Measurements from ENCODE around the gene CFAP221.

Gene CFAP221

DNA sequence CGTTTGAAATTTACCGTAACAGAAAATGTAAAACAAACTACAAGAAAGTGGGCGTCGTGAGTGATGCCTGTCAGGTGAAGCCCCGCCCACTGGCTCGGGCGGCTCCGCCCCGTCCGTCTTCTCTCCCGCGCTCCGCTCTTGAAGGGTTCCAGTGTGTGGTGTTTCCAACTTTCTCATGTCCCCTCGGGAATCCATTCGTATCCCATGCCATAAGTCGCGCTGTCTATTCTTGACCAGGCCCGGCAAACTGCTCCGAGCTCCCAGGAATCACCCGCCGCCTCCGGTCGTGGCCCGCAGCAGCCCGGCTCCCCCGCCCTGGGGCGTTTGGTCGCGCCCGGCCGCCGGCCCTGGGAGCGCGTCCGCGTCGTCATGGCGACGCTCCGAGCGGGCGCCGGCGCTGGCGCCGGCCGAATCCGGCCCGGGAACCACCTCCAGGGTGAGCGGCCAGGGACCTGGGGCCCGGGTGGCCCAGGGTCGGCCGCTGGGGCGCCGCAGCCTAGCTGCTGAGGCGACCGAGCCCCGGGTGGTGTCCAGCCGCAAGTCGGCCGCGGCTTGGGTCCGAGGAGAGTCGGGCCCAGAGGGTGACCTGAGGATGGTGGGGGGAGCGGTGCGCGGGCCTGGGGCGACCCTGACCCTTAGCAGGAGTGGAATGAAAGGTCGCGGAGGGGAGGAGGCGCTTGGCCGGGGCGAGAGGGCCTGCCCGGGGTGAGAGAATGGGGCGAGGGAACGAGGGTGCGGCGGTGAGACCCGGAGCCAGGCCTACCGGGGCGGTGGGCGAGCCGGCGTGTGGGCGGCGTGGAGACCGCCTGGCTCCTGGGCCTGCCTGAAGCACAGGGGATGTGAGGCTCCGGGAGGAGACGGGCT is at the start of gene CFAP221:
TSS of gene CFAP221 (plus strand) at position 375 of the 864 bp plus-strand sequence. CDS start 1,683 bp downstream, outside the sequence.
- DNase-seq, result no peak

DNA sequence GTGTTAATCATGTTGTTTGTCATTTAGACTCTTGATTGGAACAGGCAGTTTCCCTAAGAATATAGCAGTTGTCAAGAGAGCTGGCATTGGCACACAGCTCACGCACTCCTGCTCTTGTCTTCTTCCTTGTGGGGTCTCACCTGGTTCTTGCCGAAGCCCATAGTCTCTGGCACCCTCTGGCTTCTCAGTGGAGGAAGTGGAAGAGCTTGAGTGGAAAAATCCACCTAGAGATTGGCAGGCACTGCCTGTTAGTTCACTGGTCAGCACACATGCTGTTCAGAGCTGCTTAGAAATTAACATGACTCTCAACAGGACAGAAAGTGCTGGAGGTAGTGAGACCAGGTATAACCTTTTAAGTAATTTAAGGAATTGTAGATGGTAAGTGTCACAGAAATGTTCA is 48.3 kb upstream of the CFAP221 start:
- no peak for DNase-seq

DNA sequence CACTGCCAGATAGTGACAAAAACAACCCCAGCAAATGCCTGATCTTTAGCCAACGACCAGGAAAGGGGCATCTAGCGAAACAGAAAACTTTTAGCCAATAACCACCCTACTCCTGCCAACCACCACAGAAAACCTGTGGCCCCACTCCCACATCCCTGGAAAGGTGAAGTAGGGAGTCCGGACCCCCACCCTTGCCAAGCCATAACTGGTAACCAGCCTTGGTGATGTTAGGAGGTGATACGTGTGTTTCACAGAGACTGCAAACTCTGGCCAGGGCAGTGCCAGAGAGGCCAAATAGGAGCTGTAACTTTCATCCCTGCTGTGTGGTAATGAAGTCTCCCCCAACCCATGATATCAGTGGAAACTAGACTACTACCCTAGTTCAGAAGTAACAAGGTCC is 47.6 kb upstream of the CFAP221 start:
- no peak for DNase-seq

DNA sequence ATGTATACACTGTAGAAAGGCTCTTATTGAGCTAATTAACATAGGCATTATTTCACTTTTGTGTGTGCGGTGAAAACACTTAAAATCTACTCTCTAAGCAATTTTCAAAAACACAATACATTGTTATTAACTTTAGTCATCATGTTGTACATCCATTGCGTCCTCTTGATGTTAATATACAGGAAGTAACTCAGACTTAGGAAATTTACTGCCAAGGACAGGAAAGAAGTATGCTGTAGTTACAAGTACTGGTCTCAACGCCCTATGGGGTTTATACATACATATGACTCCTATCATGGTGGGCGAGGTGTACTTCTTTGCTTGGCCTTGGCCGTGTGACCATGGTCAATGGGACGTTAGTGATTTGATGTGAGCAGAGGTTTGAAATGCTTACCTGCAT is 35.5 kb upstream of the CFAP221 start:
- DNase-seq, result no peak

DNA sequence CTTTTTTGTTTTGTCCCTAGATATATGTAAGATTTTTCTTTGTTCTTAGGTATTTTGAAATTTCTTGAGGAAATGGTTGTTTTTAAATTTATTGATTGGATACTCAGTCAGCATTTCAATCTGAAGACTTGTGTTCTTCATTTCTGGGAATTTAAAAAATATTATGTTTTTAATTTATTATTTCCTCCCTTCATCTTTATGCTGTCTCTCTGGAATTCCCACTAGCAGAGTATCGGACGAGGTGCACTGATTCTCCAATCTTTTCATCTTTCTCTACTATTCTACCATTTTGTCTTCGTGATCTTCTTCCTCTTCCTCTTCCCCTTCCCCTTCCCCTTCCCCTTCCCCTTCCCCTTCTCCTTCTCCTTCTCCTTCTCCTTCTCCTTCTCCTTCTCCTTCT is 32.3 kb upstream of the CFAP221 start:
- DNase-seq, result no peak

DNA sequence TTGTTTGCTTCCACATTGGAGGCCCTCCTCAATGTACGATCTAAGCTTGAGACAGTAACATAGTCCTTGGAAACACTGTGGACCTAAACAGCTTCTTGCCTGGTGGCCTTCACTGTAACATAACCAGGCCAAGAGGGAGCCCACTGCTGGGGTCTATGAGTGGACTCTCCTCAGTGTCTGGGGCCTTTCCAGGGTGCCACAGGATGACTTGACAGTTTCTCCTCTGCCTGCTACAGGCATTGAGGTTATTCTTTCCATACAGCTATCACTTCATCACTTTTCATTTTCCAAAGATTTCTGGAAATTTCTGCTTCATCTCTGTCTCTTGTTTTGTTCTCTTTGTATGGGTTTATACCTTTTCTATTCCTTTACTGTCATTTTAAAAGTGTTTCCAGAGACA is 31.3 kb upstream of the CFAP221 start:
- no peak for DNase-seq

DNA sequence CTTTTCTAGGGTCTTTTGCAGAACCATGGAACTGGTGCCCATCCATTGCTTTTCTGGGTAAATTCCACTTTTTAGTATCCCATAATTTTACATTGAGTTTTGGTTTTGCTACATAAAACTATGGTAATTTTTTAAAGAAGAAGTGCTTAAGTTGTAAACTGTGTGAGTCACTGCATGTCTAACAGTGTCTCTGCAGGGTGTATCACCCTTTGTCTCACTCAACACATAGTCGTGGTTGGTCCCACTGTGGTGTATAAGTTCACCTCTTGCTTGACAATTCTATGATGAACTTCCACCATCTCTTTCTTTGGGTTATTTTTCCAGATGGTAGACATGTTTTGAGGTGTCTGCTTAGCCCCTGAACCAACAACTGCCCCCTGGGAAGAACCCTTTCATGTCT is 30.4 kb upstream of the CFAP221 start:
- no peak for DNase-seq

DNA sequence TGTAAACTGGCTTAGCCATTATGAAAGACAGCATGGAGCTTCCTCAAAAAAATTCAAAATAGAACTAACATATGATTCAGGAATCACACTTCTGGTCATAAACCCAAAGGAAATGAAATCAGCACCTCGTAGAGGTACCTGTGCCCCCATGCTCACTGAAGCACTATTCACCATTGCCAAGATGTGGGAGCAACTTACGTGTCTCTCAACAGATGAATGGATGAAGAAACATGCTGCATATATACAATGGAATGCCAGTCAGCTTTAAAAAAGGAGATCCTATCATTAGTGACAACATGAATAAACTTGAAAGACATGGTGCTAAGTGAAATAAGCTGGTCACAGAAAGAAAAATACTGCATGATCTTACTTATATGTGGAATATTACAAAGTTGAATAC is 28.1 kb upstream of the CFAP221 start:
- no peak for DNase-seq

DNA sequence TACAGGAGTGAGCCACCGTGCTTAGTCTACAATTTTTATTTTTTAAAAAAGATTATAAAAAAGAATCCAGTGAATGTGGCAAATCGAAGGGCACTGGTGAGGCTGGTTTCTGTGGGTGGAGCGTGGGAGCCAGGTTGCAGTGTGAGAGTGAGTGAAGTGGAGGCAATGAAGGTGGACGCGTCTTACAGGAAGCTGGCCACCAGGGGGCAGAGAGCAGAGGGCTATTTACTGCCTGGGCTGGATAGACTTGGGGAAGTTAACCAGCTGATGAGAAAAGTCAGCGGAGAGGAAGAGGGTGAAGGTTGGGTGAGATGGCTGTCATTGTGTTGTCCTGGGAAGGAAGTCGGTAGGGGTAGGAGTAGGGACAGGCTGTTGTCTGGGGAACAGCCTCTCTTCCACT is 26.8 kb upstream of the CFAP221 start:
- peak; percentile 19 for DNase-seq

DNA sequence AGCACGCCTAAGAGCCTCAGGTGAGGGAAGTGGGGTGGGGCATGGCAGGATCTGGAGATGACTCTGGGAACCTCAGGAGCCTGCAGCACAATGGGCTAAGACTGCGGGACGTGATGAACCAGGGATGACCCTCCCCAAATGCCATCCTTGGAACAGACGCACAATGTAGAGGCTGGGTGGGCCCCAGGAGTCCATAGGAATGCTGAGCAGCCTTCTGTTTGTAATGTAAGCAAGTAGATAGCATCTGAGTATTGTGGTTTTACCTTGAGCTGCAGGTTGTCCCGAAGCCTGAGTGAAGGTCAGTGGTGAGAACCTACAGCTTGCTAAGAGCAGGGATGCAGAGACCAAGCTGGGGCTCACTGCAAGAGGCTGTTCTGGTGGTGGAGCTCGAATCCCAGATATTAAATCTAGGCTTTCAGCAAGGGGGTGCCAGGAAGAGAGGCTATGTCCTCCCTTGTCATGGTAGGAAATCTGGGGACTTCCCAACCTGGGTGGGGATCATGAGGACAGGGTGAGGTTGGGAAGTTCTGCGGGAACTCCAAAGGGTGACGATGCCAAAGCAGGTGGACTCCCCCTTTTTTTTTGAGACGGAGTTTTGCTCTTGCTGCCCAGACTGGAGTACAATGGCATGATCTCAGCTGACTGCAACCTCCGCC is 25.7 kb upstream of the CFAP221 start:
- no peak for DNase-seq

DNA sequence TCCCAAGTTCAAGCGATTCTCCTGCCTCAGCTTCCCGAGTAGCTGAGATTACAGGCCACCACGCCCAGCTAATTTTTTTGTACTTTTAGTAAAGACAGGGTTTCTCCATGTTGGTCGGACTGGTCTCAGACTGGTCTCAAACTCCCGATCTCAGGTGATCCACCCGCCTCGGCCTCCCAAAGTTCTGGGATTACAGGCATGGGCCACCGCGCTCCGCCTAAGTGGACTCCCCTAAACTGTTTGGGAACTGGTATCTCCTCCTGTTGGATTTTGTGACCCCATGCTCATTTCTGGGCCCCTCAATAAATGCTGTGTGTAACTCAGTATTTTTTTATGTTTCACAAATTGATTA is 25.2 kb upstream of the CFAP221 start:
- DNase-seq, result no peak

DNA sequence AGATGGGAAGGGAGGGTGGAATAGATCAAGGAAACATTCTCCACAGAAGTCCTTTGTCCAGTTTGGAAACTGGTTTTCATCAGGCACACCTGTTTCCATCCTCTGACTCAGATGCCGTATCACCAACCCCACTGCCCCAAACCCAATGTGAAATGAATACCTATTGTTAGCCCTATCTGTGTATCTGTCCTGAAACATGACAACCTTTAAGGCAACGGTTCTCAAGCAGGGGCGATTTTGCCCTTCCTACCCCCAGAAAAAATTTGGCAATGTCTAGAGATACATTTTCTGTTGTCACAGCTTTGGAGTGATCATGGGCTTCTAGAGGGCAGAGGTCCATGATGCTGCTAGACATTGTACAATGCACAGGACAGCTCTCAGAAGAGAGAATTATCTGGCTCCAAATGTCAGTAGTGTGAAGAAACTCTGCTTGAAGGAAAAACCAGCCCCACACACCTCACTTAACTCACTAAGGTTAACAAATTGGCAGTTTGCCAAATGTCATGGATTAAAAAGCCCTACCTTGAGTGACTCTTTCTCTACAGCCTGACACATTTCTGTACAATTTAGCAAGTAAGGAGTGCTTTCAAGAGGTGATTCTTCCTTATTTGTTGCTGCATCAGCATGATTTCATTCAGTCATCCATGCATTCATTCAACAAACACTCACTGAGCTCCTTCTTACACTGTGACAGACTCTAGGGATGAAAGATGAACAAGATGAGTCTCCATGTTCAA is 23.4 kb upstream of the CFAP221 start:
- no peak for DNase-seq

DNA sequence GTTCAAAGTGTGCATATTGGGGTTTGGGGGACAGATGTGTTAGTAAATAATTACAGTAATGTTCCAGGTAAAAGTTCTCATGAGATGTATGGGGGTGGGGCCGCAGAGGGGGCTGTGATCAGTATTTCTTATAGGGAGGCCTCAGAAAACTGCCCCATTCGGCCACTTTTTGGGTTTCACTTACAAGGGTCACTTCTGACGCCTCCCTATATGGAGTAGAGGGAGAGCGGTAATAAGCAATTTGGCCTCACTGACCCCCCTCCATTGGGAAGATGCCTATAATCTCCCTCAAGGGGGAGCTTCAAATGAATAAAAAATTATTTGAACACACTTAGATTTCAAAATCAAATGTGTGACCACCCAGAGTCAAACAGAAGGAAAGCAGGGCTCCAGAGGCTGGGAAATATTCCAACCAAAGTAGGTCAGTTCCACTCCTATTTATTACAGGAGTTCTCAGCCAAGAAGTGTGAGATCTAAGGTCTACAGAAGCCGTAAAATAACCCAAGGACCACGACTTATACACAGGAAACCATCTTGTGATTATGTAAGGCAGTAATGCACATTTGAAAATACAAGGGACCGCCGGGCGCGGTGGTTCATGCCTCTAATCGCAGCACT is 22.7 kb upstream of the CFAP221 start:
- DNase-seq, result no peak

DNA sequence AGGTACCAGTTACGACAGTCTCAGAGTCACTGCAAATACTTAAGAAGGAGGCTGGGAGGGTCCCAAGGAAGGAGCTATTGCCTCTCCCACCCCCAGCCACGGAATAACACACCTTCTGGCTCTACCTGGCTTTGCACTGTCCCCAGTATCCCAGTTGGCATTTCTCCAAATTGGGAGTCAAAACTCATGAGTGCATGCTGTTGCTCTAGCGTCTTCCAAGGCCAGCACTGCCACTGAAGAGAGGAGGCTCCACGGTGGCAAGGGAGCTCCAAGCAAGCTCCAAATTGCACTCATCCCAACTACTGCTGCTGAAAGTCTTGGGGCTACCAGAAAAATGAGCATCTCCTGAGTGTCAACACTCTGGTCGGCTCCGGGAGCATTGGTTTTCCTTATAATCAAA is 21.6 kb upstream of the CFAP221 start:
- no peak for DNase-seq

DNA sequence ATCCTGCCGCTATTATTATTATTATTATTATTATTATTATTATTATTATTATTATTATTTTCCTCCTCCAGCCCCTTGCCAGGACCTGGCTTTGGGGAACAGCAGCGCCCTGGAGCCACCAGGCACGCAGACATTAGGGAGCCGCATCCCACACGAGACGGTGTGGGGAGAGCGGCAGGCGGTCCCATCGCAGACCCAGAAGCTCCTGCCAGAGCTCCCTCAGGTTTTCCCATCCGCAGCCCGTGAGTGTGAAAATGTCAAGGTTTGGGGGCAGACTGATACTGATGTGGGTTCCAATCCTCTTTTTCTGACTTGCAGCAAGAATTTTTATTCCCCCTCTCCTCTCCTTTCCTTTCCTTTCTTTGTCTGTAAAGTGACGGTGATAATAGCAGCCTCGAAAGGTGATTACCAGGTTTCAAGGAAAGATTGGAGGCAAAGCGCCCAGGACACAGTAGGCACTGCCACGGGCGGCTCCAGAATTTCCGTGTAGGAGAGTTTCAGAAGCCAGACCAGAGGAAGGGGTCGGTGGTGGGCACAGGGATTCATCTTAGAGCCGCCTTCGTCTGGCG is 20.8 kb upstream of the CFAP221 start:
- no peak for DNase-seq

DNA sequence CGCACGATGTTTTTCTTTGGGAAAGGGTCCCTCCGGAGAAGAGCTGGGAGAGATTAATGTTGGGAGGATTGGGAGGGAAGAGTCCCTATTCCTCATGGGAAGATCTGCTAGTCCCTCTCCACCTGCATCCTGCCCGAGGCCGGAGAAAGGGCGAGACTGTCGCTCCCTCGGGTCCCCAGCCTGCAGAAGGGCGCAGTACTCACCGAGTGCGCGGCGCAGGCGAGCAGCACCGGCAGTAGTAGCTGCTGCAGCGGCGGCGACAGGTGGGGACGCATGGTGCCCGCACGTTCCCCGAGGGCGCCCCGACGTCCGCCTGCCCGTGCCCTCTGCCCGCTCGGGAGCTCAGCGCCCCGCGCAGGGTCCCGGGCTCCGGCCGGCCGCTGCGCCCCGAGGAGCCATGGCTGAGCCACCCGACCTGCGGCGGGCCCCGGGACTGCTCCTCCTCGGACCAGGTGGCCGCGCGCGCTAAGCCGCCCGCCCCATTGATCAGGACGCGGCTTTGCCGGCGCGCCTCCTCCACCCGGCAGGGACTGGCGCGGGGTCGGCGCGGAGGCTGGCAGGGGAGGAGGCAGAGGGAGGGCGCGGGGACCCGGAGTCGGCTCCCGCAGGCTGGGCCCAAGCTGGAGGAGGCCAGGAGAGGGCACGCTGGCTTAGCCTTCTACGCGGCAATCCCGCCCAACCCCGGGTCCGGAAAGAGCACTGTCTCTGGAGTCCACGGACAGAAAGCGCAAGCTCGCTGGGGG is 20.1 kb upstream of the CFAP221 start, which contains the start of gene SCTR:
TSS of gene SCTR (minus strand) at position 532 of the 743 bp plus-strand sequence. CDS start at position 275, 257 bp downstream.
- no peak for DNase-seq

DNA sequence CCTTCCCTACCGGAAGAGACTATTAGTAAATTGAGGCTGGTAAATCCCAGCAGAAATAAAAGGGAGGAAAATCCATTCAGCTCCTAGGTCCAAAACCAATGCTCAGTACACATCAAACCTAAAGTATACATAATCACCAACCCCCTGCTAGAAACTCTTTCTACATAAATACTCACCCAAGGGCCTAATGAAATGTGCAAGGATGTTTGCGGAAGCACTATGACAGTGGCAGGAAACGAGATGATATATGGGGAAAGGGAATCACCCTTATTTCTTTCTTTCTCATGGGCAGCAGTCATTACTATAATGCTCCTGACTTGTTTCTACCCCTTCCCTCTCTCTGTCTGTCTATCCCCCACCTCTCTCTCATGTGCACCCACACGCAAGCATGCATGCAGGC is 18.6 kb upstream of the CFAP221 start:
- DNase-seq, result no peak

DNA sequence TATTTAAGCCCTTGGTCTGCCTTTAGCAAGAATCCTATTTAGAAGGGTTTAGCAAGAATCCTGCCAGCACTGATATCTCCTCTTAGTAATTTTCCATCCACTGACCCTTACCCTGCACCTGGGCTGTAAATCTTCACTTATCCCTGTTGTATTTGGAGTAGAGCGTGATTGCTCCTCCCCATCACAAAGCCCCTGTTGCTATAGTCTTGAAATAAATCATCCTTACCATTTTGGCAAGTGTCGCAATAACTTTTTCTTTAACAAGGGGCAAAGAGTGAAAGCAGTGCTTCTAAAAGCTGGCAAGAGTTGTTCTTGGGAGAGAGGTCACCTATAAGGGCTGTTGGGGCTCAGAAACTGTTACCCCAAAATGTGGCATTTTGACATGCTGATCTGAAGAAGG is 16.2 kb upstream of the CFAP221 start:
- no peak for DNase-seq

DNA sequence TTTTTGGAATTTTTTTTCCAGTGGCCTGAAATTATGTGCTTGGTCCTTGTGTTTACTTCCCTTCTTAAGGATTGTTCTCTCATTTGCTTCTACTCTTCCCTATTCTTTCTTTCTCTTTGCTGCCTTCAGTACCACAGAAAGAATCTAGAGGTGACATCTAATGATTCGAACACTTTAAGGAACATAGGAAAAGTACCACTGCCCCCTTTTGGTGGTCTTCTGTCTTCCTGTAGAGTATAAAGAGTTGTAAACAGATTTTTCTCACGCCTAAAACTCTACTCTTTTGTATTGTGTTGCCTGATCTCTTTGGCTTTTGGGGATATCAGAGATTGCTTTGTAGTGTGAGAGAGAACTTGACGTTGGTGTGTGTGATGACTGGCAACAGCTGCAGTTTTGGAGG is 13.0 kb upstream of the CFAP221 start:
- no peak for DNase-seq

DNA sequence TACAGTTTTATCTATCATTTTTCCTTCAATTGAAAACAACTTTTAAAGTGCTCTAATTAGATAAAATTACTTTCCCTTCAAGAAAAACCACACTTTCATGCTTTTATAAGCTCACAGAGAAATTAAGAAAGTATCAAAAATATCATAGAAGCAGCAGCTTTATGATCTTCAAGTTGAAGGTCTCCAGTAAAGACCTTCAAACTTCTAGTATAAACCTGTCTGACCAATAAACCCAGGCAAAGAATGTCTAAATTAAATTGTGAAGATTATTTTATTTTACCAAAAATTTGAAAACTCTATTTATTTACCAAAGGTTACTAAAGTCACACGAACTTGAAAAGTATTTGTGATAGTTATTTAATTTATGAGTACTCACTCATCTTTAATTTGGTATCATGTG is 10.7 kb upstream of the CFAP221 start:
- DNase-seq, result no peak

DNA sequence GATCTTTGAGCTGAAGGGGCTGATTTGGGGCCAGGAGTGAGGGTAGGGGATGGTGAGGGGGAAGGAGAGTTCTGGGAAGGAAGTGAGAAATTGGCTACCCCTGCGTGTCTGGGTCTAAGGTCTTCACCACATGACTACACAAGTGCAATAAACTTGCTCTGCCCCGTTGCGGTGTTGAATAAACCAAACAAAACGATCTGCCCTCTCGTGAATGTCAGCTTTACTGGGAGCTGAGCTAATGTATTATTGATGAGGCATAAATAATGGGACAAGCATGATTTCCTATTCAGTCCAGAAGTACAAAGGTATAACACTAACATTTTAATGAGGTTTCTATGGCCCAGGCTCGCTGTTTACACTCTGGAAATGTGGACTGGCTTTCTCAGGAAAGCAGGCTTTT is 8.0 kb upstream of the CFAP221 start:
- DNase-seq, result no peak

DNA sequence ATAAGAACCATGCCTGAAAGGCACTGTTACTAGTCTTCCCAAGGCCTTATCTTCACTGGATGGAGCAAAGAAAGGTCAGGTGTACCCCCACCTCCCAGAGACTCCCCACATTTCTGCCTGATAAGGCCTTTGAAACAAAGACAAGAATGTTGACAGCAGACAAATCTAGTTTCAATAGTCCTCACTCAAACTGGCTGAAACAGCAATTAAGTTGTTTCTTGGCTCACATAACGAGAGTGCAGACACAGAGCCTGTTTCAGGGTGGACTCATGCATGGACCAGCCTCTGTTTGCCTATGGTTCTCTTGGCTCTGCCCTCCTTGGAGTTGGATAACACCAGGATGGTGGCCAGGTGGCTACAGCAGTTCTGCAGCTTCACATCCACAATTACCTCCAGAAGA is 7.5 kb upstream of the CFAP221 start:
- no peak for DNase-seq

All from CD4-positive, alpha-beta T cell treated with Interleukin-4 for 4 hours (primary cell).